Panc1 (cell line): Measurements from ENCODE around the gene PNPLA8. TPM values are rescaled to one million over a fixed set of nuclear protein-coding genes. Genes with fewer than 3 reads are reported as not detected.
"Not testable (repeated sequence)": the region's sequence is repeated elsewhere in the genome, so short reads cannot be mapped to it uniquely, and the experiment has no call there.

Experiments used
- ATAC-seq: fragments of 200-7000 bp; cut with Tn5 transposase; 2 replicates; pipeline ENCODE4 v1.9.1; 2020; ENCODE audit warnings: mild to moderate bottlenecking, moderate library complexity
- BruUV-seq: library from RNA; stranded (reverse); fragments of 400-500 nt; replicated peaks from 2 replicates; lab custom pipeline; 2021; lab: Mats Ljungman, UMichigan
- CTCF ChIA-PET: fragments of 300-600 bp; sonication (Branson Sonifier 250); formaldehyde crosslinking; loops from one replicate; lab custom pipeline; 2022; ENCODE audit warnings: antibody characterized with exemption; lab: Charles Lee
- POLR2A ChIA-PET: fragments of 300-600 bp; sonication (Branson Sonifier 250); formaldehyde crosslinking; loops from one replicate; lab custom pipeline; 2022; ENCODE audit warnings: antibody characterized with exemption; lab: Charles Lee
- DNase-seq: peaks from one replicate; pipeline ENCODE4 v3.0.0-alpha.2; 2010; ENCODE audit warnings: low read depth, low spot score
- H3K27ac ChIP-seq: 2 replicates; pipeline ENCODE4 v1.5.1; 2011; ENCODE audit warnings: mild to moderate bottlenecking, low read length, inconsistent platforms
- H3K27me3 ChIP-seq: fragments of 200-500 bp; sonication (Bioruptor generic); 2 replicates; pipeline ENCODE4 v1.6.0; 2014; ENCODE audit warnings: low read length, inconsistent platforms; ENCODE audit not compliant: control insufficient read depth, insufficient read depth
- H3K36me3 ChIP-seq: fragments of 200-500 bp; sonication (Bioruptor generic); 2 replicates; pipeline ENCODE4 v1.5.1; 2014; ENCODE audit warnings: inconsistent platforms, mild to moderate bottlenecking, low read length, moderate library complexity; ENCODE audit not compliant: control insufficient read depth, insufficient read depth
- H3K4me1 ChIP-seq: 2 replicates; pipeline ENCODE4 v1.5.1; 2011; ENCODE audit warnings: inconsistent platforms, mild to moderate bottlenecking, low read length, moderate library complexity; ENCODE audit not compliant: control insufficient read depth, insufficient read depth
- H3K4me3 ChIP-seq, 2 experiments: 2 replicates each; pipeline ENCODE4 v1.5.1; 2011 to 2012; ENCODE audit warnings: low read depth in 2 of 2, low read length in 2 of 2, mild to moderate bottlenecking in 2 of 2, inconsistent platforms in 1 of 2, moderate library complexity in 1 of 2
- H3K9me3 ChIP-seq: fragments of 200-500 bp; sonication (Bioruptor generic); 2 replicates; pipeline ENCODE4 v1.5.1; 2014; ENCODE audit warnings: low read depth, mild to moderate bottlenecking, inconsistent platforms, low read length, moderate library complexity; ENCODE audit not compliant: control insufficient read depth, insufficient read depth
- POLR2AphosphoS5 ChIP-seq: IDR thresholded peaks from 2 replicates; pipeline ENCODE4 v1.6.1; 2012; ENCODE audit warnings: mild to moderate bottlenecking, low read depth, low read length, moderate library complexity
- SIN3A ChIP-seq: IDR thresholded peaks from 2 replicates; pipeline ENCODE4 v1.6.1; 2012; ENCODE audit warnings: low read depth, mild to moderate bottlenecking, low read length, moderate library complexity, borderline replicate concordance; ENCODE audit not compliant: insufficient read depth
- TCF7L2 ChIP-seq: IDR thresholded peaks from 2 replicates; pipeline ENCODE4 v1.6.1; 2011; ENCODE audit warnings: mild to moderate bottlenecking, low read depth, low read length, inconsistent platforms
- in situ Hi-C: cut with HindIII; loops from 2 replicates; pipeline ENCODE4 v1.10.0; 2016; ENCODE audit warnings: low sequenced_read_pairs, low pct_unique_long_range_greater_than_20kb
- intact Hi-C: fragments of 100-400 bp; cut with micrococcal nuclease; formaldehyde crosslinking; loops from one replicate; pipeline ENCODE4 v1.10.0; 2022; ENCODE audit not compliant: unreplicated experiment
- total RNA-seq: library from RNA; stranded (reverse); gene quantifications from one replicate; pipeline ENCODE4 v1.2.1, GENCODE V29; 2021; ENCODE audit not compliant: unreplicated experiment
- TF ChIP-seq, protein P1 (sequence below), 2 experiments: IDR thresholded peaks; 2 replicates each; pipeline ENCODE4 v1.6.1; 2011 to 2012; ENCODE audit warnings: low read depth in 2 of 2, control low read depth in 1 of 2, low read length in 1 of 2, mild to moderate bottlenecking in 1 of 2, moderate library complexity in 1 of 2; ENCODE audit not compliant: insufficient read depth in 1 of 2
- TF ChIP-seq, protein P2 (sequence below): fragments of 450-650 bp; IDR thresholded peaks from 2 replicates; pipeline ENCODE4 v1.5.1; 2017; ENCODE audit warnings: mild to moderate bottlenecking

The PNPLA8 gene
- total RNA-seq, 1 experiment from 2014 or later = 18.1 TPM

DNA sequence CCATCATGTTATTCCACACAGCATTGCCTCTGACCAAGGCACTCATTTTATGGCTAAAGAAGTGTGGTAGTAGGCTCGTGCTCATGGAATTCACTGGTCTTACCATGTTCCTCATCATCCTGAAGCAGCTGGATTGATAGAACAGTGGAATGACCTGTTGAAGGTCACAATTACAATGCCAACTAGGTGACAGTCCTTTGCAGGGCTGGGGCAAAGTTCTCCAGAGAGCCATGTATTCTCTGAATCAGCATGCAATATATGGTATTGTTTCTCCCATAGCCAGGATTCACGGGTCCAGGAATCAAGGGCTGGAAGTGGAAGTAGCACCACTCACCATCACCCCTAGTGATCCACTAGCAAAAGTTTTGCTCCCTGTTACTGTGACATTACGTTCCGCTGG lies 12.8 kb upstream of the PNPLA8 start:
- H3K27ac ChIP-seq, H3K4me3 ChIP-seq, H3K36me3 ChIP-seq, H3K27me3 ChIP-seq, BruUV-seq, DNase-seq, H3K9me3 ChIP-seq, H3K4me1 ChIP-seq, intact Hi-C loops, CTCF ChIA-PET, in situ Hi-C loops, ATAC-seq, POLR2A ChIA-PET: not testable (repeated sequence)

DNA sequence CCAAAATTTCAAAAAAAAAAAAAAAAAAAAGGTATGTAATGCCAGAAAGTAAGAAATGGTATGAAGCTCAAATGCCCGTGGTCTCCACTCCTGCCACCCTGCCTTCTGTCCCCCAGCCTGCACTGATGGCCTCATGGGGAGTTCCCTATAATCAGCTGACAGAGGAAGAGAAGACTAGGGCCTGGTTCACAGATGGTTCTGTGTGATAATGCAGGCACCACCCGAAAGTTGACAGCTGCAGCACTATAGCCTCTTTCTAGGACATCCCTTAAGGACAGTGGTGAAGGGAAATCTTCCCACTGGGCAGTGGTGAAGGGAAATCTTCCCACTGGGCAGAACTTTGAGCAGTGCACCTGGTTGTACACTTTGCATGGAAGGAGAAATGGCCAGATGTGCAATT lies 12.3 kb upstream of the PNPLA8 start:
- H3K9me3 ChIP-seq, H3K27me3 ChIP-seq, H3K4me1 ChIP-seq, CTCF ChIA-PET, intact Hi-C loops, H3K36me3 ChIP-seq, ATAC-seq, H3K27ac ChIP-seq, in situ Hi-C loops, BruUV-seq, H3K4me3 ChIP-seq, POLR2A ChIA-PET, DNase-seq: not testable (repeated sequence)

GRCh38 chr7:108537229-108537628 lies 11.3 kb upstream of the PNPLA8 start:
- intact Hi-C loops = no loop called here
- DNase-seq (no peak), ATAC-seq (no peak)
- no peak for TF ChIP-seq SIN3A
- no peak for TF ChIP-seq POLR2AphosphoS5
- TF ChIP-seq TCF7L2 = no peak
- TF ChIP-seq, protein P1, sequence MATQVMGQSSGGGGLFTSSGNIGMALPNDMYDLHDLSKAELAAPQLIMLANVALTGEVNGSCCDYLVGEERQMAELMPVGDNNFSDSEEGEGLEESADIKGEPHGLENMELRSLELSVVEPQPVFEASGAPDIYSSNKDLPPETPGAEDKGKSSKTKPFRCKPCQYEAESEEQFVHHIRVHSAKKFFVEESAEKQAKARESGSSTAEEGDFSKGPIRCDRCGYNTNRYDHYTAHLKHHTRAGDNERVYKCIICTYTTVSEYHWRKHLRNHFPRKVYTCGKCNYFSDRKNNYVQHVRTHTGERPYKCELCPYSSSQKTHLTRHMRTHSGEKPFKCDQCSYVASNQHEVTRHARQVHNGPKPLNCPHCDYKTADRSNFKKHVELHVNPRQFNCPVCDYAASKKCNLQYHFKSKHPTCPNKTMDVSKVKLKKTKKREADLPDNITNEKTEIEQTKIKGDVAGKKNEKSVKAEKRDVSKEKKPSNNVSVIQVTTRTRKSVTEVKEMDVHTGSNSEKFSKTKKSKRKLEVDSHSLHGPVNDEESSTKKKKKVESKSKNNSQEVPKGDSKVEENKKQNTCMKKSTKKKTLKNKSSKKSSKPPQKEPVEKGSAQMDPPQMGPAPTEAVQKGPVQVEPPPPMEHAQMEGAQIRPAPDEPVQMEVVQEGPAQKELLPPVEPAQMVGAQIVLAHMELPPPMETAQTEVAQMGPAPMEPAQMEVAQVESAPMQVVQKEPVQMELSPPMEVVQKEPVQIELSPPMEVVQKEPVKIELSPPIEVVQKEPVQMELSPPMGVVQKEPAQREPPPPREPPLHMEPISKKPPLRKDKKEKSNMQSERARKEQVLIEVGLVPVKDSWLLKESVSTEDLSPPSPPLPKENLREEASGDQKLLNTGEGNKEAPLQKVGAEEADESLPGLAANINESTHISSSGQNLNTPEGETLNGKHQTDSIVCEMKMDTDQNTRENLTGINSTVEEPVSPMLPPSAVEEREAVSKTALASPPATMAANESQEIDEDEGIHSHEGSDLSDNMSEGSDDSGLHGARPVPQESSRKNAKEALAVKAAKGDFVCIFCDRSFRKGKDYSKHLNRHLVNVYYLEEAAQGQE (IDR thresholded peaks at IDR 0.05; ENCODE audit: insufficient read depth in 1 of 2, low read depth in 2 of 2, low read length in 1 of 2) = no peak
- TF ChIP-seq, protein P2, sequence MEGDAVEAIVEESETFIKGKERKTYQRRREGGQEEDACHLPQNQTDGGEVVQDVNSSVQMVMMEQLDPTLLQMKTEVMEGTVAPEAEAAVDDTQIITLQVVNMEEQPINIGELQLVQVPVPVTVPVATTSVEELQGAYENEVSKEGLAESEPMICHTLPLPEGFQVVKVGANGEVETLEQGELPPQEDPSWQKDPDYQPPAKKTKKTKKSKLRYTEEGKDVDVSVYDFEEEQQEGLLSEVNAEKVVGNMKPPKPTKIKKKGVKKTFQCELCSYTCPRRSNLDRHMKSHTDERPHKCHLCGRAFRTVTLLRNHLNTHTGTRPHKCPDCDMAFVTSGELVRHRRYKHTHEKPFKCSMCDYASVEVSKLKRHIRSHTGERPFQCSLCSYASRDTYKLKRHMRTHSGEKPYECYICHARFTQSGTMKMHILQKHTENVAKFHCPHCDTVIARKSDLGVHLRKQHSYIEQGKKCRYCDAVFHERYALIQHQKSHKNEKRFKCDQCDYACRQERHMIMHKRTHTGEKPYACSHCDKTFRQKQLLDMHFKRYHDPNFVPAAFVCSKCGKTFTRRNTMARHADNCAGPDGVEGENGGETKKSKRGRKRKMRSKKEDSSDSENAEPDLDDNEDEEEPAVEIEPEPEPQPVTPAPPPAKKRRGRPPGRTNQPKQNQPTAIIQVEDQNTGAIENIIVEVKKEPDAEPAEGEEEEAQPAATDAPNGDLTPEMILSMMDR = no peak
- Histone ChIP-seq H3K9me3 (no peaks in the 10 kb centered on the region), H3K27me3 (no peaks in the 10 kb centered on the region), H3K4me3 (no peak overlapping the region), H3K4me1 (no peaks in the 10 kb centered on the region), H3K36me3 (no peaks in the 10 kb centered on the region), H3K27ac (no peak overlapping the region)
- POLR2A ChIA-PET = no interaction called here
- BruUV-seq = no TSS peak
- in situ Hi-C loops = no loop called here
- CTCF ChIA-PET = no interaction called here
